NCI-H1417 treated with DMSO at 0.1 percent for 48 hours (cell line): Measurements from ENCODE around the gene EPHA6.

ENCODE experiments used
- DNase-seq: peaks from one replicate; lab custom pipeline; 2025; lab: John Stamatoyannopoulos, UW

EPHA6 gene

DNA sequence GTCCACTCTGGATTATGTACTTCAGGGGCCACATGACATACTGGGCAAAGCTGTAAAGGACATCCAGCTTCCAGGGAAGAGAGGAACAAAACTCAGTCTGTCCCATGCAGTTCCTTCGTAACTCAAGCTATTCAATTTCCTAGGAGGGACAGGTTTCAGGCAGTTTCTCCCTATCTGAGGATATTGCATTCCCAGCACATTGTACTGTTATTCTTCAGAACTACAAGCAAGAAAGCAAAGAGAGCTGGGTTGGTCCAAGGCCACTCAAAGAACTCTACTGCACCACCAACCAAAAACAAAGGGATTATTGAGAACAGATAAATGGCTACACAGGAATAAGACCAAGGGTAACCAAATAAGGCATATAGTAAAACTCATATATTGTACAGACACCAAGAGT lies 832.5 kb downstream of the EPHA6 start:
- DNase-seq, result no peak

DNA sequence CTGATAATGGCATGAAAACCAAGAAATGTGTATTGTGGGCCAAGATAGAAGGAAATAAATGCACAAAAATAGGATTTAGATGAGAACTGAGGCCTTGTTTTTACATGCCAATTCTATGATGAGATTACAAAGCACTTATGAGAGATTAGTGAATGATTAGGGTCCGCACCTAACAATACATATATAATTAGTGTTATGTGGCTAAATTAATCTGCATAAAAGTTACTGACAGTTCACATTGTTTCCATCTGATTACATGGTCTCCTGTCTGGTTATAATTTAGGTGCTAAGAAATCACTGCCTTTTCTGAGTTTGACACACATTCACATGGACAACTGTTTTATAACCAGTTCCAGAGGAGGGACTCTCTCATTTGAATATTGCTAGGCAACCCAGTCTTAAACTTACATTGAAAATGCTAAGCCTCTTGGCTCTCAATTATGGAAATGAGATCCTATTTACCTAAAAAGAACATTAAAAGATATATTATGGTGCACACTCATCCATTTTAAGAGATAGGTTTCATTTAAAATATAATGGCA lies 833.1 kb downstream of the EPHA6 start:
- DNase-seq, result no peak

DNA sequence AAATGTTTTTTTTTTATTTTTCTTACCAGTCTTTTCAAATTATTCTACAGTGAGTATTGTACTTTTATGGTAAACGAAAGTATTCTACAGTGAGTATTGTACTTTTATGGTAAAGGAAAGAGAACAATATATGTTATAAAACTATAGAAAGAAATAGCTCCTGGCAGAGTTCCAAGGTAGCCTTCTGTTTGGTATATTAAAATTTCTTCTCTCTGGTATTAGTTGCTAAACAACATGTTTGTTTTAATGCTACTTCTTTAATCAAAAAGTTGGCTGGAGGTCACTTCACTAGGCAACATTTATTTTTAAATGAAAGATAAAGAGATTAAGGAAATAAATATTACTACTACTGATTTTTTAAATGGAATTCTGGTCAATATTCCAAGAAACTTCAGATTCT lies 841.6 kb downstream of the EPHA6 start:
- no peak for DNase-seq

- DNase-seq, result no peak
Measured at GRCh38 chr3:97656638-97657037, 842.2 kb downstream of the EPHA6 start.

- no peak for DNase-seq
Measured at GRCh38 chr3:97658668-97659285, 844.4 kb downstream of the EPHA6 start.

DNA sequence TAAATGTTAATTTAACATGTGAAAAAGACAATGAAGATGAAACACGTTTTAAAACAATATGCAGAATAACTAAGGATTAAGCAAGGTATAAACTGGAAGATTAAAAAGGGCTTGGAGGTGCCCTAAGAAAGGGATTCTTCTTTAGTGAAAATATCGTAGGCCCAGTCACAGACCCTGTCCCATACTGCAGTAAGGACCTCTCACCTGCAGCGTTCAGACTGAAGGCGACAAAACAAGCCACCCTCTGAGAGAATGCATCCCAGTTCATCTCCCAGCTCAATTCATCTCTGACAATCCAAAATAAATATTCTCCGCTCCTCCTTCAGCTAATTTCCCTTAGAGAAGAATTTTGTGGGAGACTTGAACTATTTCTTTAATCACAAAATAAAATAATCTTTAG lies 847.9 kb downstream of the EPHA6 start:
- DNase-seq, result no peak

DNA sequence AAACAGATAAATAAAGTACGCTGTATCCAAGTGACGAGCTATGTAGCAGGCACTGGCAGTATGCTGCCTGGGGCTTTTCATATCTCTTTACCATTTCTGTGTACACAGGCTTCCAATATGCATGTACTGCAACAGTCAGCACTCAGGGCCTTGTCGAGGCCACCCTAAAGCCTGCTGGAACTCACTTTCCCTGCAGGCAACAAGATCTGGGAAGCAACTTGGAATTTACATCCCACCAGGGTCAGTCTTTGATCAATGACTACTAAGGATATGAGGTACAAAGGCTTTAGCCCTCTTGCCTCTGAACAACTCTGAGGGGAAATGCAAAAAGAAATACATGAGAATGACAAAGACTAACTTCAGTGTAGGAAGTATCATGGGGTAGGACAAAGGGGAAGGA lies 848.4 kb downstream of the EPHA6 start:
- no peak for DNase-seq

DNA sequence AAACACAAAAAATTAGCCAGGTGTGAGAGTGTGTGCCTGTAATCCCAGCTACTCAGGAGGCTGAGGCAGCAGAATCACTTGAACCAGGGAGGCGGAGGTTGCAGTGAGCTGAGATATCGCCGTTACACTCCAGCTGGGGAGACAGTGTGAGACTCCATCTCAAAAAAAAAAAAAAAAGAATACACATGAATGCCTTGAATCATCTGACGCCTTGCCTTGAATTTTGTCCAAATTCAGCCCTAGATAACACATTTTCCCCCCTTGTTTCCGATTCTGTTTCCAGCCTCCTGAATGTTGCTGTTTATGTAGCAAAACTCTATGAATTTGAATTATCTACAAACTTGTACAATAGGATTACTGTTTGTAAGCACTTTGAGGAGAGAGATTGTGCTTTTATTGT lies 851.5 kb downstream of the EPHA6 start:
- no peak for DNase-seq

DNA sequence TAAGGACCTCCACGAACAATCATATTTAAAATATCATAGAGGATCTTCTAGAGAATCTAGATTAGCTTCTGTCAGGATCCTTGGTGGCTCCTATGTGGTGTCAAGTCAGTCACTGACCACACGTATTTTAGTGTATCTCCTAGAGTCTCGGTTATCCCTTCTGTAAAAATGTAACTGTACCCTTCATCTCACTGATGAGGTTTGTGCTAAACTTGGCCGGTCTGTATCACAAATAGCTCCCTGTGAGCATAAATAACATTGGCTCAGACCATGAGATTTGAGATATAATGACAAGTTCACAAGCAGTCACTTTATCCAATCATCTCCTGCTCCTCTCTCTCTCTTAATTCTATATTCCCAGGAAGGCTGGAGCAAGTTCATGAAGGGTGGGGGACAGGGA lies 856.6 kb downstream of the EPHA6 start:
- no peak for DNase-seq

GRCh38 chr3:97673357-97673997 lies 859.1 kb downstream of the EPHA6 start:
- DNase-seq, result no peak

DNA sequence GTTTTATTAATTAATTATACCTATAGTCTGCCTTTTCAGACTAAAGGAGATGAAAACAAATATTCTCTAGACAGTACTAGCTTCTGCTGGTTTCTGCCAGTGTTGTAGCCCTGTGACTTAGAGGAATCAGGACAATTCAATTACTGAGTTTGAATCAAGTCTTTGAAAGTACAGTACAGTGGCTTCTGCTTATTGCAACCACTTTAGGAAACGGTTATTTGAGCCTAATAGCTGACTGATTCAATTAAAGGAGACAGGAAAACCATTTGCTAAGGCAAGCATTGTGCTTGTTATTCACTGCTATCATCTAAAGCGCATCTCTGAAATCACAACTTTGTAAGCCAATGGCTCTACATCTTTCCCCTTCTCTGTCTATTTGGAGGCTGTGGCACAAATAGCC lies 860.1 kb downstream of the EPHA6 start:
- no peak for DNase-seq

DNA sequence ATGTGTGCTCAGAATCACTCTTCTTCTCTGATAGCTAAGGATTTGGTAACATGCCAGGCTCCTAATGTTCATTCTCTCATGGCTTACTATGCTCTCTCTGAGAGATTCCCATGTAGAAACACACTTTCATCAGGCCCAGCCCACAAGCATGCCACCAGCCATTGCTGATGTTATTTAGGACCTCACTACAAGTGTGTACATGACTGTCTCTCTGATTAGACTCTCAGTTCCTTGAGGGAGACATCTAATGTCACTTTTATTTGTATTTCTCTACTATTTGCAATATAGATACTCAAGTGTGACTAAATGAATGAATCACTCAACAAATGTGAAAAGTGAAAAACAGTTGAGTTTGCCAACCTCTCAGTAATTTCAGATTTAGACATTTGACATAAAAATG lies 865.8 kb downstream of the EPHA6 start:
- DNase-seq, result no peak

GRCh38 chr3:97680696-97681095 lies 866.3 kb downstream of the EPHA6 start:
- no peak for DNase-seq

DNA sequence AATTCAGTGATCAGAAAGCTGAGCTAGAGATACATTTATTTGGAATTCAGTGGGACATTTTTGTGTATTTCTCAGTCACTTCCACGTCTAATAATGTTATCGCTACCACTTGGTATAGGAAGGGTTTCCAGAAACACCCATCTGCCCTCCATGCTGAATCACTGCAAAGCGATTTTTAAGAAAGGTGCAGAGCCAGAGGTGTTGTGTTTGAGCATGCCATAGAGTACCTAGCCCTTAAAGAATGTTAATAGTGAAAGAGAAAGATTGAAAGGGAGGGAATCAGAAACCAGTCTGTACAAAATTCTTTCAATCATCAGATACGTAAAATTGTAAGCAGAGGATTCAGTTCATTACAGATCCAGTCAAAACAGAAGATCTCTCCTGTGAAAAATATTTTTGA lies 870.1 kb downstream of the EPHA6 start:
- DNase-seq, result no peak

GRCh38 chr3:97686258-97686657 lies 871.9 kb downstream of the EPHA6 start:
- DNase-seq, result no peak

DNA sequence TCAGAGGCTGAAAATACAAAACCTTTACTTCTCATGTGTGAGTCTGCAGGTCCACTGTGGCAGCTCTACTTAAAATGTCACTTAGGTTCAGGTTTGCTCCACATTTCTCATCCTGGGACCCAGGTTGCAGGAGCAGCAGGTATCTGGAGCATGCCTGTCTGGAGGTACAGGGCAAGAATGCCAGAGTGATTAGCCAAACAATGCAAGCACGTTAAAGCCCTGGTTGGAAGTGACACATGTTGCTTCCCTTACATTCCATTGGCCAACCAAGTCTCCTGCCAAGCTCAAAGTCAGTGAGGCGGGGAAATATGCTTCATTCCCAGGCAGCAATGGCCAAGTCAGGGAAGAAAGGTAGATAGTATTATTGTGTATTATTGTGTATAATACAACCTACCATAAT lies 873.3 kb downstream of the EPHA6 start:
- no peak for DNase-seq

DNA sequence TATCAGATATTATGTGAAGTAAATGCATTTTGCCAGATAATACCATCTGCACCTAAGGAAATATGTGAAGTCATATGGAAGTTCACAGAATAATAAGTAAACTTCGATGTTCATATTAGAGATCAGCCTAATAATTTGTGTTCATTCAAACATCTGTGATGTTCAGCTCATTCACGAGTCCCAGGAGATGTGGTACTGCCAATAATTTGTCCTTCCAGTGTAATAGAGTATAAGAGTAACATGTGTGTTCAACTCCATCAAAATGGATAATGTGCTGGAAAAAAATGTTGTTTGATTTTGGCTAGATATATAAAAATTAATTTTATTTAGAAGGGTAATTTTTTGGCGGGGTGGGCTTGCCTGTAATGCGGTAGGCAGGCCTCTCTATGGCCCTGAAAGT lies 874.7 kb downstream of the EPHA6 start:
- no peak for DNase-seq

DNA sequence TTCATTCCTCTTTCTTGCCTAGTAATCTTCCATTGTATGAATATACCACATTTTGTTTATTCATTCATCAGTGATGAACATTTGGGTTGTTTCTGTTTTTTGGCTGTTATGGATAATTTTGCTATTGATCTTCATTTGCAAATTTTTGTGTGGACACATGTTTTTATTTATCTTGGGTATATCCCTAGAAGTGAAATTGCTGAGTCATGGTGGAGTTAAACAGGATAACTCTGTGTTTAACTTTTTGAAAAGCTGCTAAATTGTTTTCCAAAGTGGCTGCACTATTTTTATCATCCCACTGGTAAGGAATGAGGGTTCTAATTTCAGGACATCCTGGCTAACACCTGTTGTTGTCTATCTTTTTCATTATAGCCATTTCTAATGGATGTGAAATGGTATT lies 875.6 kb downstream of the EPHA6 start:
- no peak for DNase-seq

GRCh38 chr3:97691354-97691753 lies 877.0 kb downstream of the EPHA6 start:
- no peak for DNase-seq

GRCh38 chr3:97692389-97692788 lies 878.0 kb downstream of the EPHA6 start:
- no peak for DNase-seq

GRCh38 chr3:97692831-97693230 lies 878.4 kb downstream of the EPHA6 start:
- DNase-seq, result no peak

GRCh38 chr3:97694876-97695275 lies 880.5 kb downstream of the EPHA6 start:
- DNase-seq, result no peak

- DNase-seq, result no peak
Measured at GRCh38 chr3:97698691-97699090, 884.3 kb downstream of the EPHA6 start.

DNA sequence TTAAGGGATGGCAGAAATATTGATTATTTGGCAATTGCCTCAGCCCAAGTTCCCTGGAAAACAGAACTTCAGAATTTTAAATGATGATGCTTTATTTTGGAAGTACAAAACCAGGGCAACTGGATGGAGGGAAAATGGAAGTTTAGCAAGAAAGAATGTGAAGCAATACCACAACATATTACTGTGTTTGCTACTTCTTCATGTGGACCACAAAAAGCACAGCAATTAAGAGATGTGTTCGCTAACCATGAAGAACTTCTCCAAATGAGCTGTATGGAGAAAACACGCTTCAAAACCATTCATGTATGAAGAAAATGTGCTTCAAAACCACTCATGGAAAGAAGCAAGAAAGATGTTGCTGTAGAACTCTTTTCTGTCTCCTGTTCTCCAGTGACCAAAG lies 885.5 kb downstream of the EPHA6 start:
- no peak for DNase-seq
